HG02763 (cell line): Measurements from ENCODE around the gene NUDT14.

ENCODE experiments used
- ATAC-seq: cut with Tn5 transposase; IDR thresholded peaks from one replicate; pipeline ENCODE4 v1.9.1; 2021; ENCODE audit warnings: mild to moderate bottlenecking, moderate library complexity; ENCODE audit not compliant: unreplicated experiment

The NUDT14 gene

GRCh38 chr14:105212541-105213300, 31.6 kb upstream of the NUDT14 start:
- no peak for ATAC-seq

DNA sequence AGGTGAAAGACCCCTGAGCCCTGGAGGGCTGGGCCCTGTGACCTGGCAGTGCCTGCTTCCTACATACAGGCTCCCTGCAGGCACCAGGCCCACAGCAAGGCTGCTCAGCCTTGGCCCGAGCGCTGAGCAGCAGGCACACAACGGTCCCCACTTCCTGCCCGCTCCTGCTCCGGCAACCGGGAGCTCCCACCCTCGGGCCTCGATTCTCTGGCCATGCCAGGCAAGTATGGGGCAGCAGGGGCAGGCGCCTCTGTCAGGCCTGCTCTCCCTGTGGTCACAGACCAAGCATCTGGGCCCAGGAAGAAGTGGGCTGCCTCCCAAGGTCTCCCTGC, 30.6 kb upstream of the NUDT14 start:
- no peak for ATAC-seq

- no peak for ATAC-seq
These were observed 30.1 kb upstream of the NUDT14 start for GRCh38 chr14:105211086-105211757.

- no peak for ATAC-seq
These were observed 29.3 kb upstream of the NUDT14 start for GRCh38 chr14:105210266-105211025.

DNA sequence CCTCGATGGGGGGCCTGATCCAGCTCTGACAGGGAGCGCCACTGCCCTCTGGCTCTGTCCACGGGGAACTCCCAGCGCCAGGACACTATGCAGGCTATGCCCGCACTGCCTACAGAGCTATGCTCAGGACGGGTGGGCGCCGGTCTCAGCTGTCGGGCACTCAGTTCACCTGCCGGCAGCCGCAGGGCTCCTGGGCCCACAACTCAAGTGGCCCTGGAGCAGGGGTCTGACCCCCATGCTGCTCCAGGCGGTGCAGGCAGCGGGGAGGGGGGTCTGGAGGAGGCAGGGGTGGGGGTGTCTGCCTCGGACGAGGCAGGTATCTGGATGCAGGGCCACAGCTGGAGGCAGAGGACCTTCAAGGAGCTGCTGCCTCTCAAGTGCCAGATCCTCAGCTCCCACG, 28.5 kb upstream of the NUDT14 start:
- ATAC-seq, result no peak

GRCh38 chr14:105209091-105209490, 28.0 kb upstream of the NUDT14 start:
- ATAC-seq, result no peak

DNA sequence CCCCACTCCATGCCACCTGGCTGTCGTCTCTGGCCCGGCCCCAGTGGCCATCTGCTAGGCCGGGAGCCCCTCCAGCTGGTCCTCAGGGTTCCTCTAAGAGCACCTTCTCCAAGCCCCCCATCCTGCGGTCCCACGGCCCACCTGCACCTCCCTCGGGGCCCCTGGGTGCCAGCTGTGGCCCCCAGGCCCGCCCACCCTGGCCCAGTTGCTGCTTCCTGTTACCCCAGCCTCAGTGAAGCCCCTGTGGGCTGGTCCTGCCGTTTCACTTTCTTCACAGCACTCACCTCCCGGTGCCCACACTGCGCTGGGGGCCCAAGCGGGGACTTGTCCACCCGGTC, 27.6 kb upstream of the NUDT14 start:
- ATAC-seq, result no peak

- ATAC-seq, result no peak
These were observed 27.1 kb upstream of the NUDT14 start for GRCh38 chr14:105207996-105208737.

DNA sequence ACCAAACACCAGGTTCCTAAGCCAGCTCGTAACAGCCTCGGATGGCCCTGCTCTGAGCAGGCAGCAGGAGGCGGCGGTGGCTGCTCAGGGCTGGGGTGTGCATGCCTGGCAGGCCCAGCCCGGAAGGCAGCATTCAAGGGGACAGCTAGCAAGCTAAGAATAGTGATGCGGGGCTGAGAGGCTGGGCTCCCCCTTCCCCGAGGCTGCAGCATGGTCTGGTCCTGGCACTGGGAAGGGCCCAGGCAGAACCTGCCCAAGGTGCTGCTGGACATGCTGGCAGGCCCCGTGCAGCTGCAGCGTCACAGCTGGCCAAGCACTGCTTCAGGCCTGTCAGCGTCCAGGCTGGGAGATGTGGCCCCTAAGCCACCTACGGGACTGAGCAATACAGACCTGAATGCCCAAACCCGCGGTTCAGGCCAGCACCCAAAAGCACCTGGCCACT, 26.4 kb upstream of the NUDT14 start:
- no peak for ATAC-seq

DNA sequence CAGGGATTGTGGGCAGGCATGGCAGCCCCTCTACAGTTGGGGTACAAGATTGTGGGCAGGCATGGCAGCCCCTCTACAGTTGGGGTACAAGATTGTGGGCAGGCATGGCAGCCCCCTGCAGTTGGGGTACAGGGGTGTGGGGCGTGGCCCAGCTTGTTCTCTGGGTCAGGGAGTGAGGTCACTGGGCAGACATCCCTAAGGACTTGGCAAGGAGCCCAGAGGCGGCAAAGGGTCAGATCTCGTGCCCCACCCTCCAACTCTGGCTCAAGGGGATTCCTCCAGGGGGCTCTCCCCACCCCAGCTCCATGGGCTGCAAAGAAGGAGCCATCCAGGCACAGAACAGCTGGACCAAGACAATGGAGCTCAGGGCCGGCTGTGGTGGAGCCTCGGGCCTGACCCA, 25.8 kb upstream of the NUDT14 start:
- no peak for ATAC-seq

DNA sequence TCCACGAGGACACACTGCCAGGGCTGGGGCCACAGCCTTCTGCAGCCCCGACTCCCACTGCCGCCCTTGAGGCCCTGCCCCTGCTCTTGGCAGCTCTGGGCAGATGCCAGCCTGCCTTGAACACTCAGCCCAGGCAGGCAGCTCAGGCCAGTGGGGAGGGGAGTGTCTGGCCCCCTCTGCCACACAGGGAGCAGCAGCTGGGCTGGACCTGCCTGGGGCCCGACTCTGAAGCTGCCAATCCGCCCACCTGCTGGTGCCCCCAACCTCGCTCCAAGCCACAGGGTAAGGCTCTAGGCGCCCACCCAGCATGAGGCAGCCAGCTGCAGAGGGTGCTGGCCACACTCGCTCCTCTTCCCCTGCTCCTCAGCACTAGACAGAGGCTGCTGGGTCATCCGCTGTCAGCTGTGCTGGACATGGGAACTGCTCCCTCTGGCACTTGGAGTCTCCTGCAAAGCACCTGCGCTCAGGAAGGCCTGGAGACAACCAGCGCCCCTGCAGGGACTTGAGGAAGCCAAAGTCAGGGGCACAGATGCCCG, 24.6 kb upstream of the NUDT14 start:
- ATAC-seq, result no peak

- no peak for ATAC-seq
These were observed 24.0 kb upstream of the NUDT14 start for GRCh38 chr14:105204931-105205672.

- ATAC-seq, result no peak
These were observed 23.3 kb upstream of the NUDT14 start for GRCh38 chr14:105204206-105204930.

DNA sequence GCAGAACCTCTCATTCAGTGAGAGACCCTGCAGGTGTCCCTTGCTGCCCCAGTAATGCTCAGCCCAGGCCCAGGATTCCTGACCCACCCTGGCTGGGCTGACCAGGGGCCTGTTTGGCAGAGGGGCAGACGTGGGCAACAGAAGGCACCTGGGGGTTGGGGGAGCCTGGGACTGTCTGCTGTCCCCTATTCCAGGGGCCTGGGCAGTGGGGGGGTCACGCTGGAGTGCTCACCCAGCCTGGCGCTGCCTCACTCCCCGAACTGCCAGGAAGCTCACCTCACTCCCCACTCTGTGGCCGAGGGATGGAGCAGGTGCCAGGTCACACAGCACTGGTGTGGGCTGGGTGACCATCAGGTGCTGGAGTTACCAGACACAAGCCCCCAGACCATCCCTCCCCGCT, 22.6 kb upstream of the NUDT14 start:
- ATAC-seq, result no peak

DNA sequence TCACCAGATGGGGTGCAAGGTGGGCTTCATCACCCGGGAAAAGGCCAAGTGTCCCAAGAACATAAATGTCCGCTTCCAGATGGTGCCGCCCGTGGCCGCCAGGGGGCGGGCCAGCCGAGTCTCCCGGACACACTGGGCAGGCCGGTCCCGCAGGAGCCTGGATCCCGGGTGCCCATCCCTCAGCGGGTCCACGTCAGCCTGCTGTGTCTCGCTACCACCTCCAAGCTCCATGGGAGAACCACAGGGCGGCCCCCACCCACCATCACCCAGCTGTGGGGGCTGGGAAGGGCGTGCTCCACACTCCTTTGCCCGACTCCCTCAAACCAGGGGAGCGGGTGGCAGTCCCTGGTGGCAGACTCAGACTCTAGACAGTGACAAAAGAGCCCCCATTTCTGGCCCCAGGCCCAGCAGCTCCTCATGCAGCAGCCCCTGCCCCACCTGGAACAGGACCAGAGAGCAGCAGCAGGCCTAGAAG, 22.0 kb upstream of the NUDT14 start:
- no peak for ATAC-seq

- no peak for ATAC-seq
These were observed 20.9 kb upstream of the NUDT14 start for GRCh38 chr14:105201925-105202513.

DNA sequence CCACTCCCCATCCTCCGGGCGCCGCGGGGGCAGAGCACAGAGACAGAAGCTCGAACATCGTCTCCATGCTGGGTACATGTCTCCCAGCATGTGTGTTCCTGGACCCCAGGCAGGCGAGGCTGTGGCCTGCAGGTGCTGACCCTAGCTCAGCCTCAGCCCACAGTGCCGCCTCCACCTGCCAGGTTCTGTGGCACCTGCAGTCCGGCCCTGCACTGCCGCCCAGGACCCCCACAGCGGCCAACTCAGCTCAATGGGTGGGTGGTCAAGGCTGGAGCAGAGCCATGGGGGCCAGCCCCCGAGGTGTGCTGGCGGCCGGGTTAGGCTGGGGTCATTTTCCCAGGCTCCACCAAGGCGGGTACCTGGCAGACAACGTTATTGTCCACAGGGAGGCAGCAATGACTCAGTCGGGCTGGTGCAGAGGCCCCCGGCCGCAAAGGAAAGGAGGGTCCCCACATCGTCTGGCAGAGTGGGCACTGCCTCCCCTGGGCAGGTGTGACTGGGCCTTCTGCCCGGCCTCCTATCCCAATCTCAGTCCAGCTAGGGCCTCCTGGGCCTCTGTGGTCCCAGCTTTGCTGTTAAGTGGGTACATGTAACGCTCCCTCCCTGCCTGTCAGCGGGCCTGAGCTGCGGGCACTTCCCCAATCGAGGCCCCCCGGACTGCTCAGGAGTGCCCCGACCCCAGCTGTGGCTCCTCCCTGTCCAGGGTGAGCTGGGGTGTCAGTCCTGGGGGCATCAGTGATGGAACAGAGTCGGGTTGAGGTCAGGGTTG, 20.2 kb upstream of the NUDT14 start:
- ATAC-seq, result no peak

DNA sequence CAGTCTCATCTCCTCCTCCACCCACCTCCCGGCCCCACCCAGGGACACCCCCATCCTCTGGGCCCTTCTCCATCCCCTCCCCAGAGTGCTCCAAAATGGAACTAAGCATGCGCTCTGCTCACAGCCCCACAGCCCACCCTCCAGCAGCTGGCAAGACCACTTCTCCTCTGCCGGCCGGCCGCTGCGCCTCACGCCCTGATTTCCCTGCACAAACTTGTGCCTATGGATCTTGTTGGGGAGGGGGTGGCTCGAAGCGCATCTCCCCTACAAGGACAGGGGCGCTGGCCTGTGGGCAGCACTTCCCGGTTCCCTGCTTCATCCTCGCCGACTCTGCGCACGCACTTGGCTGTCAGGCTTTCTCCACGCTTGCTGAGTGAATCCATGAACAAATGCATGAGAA, 19.5 kb upstream of the NUDT14 start:
- ATAC-seq, result no peak

DNA sequence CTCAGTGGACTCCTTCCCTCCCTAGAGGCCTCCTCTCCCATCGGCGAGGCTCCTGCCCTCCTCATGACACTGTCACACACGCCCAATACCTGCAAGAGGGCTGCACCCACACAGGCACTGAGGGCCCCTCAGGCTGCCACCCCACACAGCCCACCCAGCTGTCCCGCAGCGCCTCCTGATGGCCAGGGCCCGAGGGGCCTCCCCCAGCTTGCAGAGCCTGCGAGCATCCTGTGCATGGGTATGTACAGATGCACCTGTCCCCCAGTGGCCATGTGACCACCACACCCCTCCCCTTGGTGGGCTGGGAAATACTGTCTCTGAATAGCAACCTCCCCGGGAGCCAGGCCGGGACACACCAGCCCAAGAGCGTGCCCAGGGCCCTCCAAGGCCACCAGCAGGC, 19.0 kb upstream of the NUDT14 start:
- ATAC-seq, result no peak
